Osteoblast (primary cell): Measurements from ENCODE around the gene AP2B1. TPM values are rescaled to one million over a fixed set of nuclear protein-coding genes. Genes with fewer than 3 reads are reported as not detected.

Experiments
- DNase-seq: peaks from one replicate; pipeline ENCODE4 v3.0.0; 2011; ENCODE audit warnings: low spot score, mixed read lengths; ENCODE audit not compliant: insufficient read length; ENCODE audit errors: missing footprints
- H2AFZ ChIP-seq: 2 replicates; pipeline ENCODE4 v1.6.0; 2011; ENCODE audit warnings: mild to moderate bottlenecking, low read length
- H3K27ac ChIP-seq: 2 replicates; pipeline ENCODE4 v1.5.1; 2011; ENCODE audit warnings: mild to moderate bottlenecking, low read depth, low read length, moderate library complexity
- H3K27me3 ChIP-seq: 2 replicates; pipeline ENCODE4 v1.6.0; 2012; ENCODE audit warnings: mild to moderate bottlenecking, control low read depth, inconsistent platforms, low read length, moderate library complexity; ENCODE audit not compliant: insufficient read depth
- H3K36me3 ChIP-seq: 2 replicates; pipeline ENCODE4 v1.5.1; 2011; ENCODE audit warnings: mild to moderate bottlenecking, low read length, control low read depth, moderate library complexity; ENCODE audit not compliant: insufficient read depth
- H3K4me1 ChIP-seq: 2 replicates; pipeline ENCODE4 v1.5.1; 2011; ENCODE audit warnings: mild to moderate bottlenecking, low read length, control low read depth, moderate library complexity; ENCODE audit not compliant: insufficient read depth
- H3K4me2 ChIP-seq: 2 replicates; pipeline ENCODE4 v1.6.0; 2011; ENCODE audit warnings: mild to moderate bottlenecking, low read length; ENCODE audit not compliant: insufficient read depth
- H3K4me3 ChIP-seq: fragments of 200-600 bp; sonication (generic); 3 replicates; pipeline ENCODE4 v1.5.1; 2012; ENCODE audit warnings: mild to moderate bottlenecking, low read length, inconsistent platforms; ENCODE audit not compliant: insufficient read depth
- H3K79me2 ChIP-seq: 2 replicates; pipeline ENCODE4 v1.6.0; 2012; ENCODE audit warnings: mild to moderate bottlenecking, low read length, control low read depth, inconsistent platforms; ENCODE audit not compliant: insufficient read depth
- H3K9me3 ChIP-seq: 2 replicates; pipeline ENCODE4 v1.5.1; 2011; ENCODE audit warnings: low read depth, low read length, control low read depth
- H4K20me1 ChIP-seq: 2 replicates; pipeline ENCODE4 v1.6.0; 2012; ENCODE audit warnings: mild to moderate bottlenecking, low read length, control low read depth; ENCODE audit not compliant: insufficient read depth
- total RNA-seq: library from RNA; depleted of rRNA; stranded (reverse); fragments of >200 nt; gene quantifications from 2 replicates; pipeline ENCODE4 v1.2.3, GENCODE V29; 2012
- TF ChIP-seq, protein P1 (sequence below): IDR thresholded peaks from 2 replicates; pipeline ENCODE4 v1.5.1; 2011; ENCODE audit warnings: mild to moderate bottlenecking, low read depth, low read length, moderate library complexity; ENCODE audit errors: extremely low read depth

Gene AP2B1
- total RNA-seq, 1 donor, result 84.0 TPM

DNA sequence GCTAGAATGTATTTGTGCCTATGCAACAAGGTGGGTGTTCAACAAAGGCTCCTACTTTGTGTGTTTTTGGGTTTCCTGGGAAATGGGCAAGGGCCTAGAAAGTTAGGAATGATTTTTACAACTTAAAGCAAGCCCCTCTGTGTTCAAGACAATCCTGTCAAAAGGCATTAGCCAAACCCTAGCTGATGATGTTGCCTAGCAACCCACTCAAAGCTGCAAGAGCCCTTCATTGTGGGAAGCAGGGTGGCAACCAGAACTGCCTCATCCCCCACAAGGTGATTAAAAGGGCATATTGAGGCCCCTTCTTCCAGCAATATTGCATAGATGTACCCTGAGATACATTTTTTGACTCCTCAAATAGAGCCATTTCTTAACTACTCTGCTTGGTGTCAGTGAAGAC lies 128.3 kb downstream of the AP2B1 start:
- Histone ChIP-seq H3K27ac (no peak overlapping the region), H3K79me2 (no peaks in the 10 kb centered on the region), H3K9me3 (no peaks in the 10 kb centered on the region), H3K36me3 (peaks cover 32% of the 10 kb centered on the region), H3K4me1 (peaks cover 23% of the 10 kb centered on the region), H2AFZ (no peak overlapping the region), H3K4me2 (no peak overlapping the region), H3K4me3 (no peak overlapping the region), H4K20me1 (peaks cover 9% of the 10 kb centered on the region), H3K27me3 (no peaks in the 10 kb centered on the region)
- TF ChIP-seq, protein P1, sequence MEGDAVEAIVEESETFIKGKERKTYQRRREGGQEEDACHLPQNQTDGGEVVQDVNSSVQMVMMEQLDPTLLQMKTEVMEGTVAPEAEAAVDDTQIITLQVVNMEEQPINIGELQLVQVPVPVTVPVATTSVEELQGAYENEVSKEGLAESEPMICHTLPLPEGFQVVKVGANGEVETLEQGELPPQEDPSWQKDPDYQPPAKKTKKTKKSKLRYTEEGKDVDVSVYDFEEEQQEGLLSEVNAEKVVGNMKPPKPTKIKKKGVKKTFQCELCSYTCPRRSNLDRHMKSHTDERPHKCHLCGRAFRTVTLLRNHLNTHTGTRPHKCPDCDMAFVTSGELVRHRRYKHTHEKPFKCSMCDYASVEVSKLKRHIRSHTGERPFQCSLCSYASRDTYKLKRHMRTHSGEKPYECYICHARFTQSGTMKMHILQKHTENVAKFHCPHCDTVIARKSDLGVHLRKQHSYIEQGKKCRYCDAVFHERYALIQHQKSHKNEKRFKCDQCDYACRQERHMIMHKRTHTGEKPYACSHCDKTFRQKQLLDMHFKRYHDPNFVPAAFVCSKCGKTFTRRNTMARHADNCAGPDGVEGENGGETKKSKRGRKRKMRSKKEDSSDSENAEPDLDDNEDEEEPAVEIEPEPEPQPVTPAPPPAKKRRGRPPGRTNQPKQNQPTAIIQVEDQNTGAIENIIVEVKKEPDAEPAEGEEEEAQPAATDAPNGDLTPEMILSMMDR, result no peak
- no peak for DNase-seq

DNA sequence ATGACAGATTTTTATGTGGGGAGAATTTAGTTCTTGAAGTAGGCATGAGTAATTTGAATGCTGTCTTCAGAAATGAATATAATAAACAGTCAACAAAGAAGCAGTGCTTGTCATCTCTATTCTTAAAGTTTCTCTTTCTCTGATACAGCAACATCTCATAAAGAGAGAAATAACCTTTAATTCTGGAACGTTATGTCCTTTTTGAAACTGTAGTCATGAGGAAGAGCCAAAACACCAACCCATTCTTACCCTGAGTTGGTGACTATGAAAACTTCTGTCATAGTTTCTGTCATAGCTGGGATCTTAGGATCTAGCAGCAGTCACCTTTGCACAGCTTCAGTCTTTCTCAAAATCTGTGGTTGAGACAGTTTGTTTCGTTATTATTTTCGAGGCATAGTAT lies 129.1 kb downstream of the AP2B1 start:
- H3K79me2 ChIP-seq, result no peaks in the 10 kb centered on the region
- H3K4me3 ChIP-seq, result no peak overlapping the region
- H3K27me3 ChIP-seq, result no peaks in the 10 kb centered on the region
- H4K20me1 ChIP-seq, result peaks cover 9% of the 10 kb centered on the region
- peaks cover 25% of the 10 kb centered on the region for H3K36me3 ChIP-seq
- H2AFZ ChIP-seq, result no peak overlapping the region
- peaks cover 23% of the 10 kb centered on the region for H3K4me1 ChIP-seq
- TF ChIP-seq, protein P1, result no peak
- no peak overlapping the region for H3K27ac ChIP-seq
- no peaks in the 10 kb centered on the region for H3K9me3 ChIP-seq
- H3K4me2 ChIP-seq, result no peak overlapping the region
- no peak for DNase-seq

DNA sequence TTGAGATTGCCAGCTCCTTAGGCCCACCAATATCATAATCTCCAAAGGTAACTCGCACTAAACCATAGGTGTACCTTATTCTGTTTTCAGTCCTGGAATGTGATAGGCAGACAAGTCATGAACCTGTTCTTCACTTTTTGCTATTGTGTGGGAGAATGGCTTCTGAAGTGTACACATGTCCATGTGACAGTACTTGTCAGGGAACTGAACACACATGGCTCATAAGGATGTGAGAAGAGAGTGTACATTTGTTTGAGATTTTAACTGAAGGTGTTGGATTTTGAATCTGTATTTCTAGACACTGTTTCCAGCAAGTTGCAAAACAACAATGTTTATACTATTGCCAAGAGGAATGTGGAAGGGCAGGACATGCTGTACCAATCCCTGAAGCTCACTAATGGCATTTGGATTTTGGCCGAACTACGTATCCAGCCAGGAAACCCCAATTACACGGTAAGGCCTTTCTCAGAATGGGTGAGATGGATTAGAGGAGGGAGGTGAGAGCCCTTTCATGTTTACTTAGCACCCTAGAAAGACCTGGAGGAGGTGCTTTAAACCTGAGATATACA lies 129.9 kb downstream of the AP2B1 start:
- peaks cover 23% of the 10 kb centered on the region for H3K4me1 ChIP-seq
- no peak for DNase-seq
- H3K79me2 ChIP-seq, result no peaks in the 10 kb centered on the region
- TF ChIP-seq, protein P1, result no peak
- no peak overlapping the region for H3K4me2 ChIP-seq
- peaks cover 25% of the 10 kb centered on the region for H3K36me3 ChIP-seq
- H3K4me3 ChIP-seq, result no peak overlapping the region
- no peak overlapping the region for H2AFZ ChIP-seq
- no peaks in the 10 kb centered on the region for H3K9me3 ChIP-seq
- no peak overlapping the region for H3K27ac ChIP-seq
- no peaks in the 10 kb centered on the region for H3K27me3 ChIP-seq
- peaks cover 9% of the 10 kb centered on the region for H4K20me1 ChIP-seq

DNA sequence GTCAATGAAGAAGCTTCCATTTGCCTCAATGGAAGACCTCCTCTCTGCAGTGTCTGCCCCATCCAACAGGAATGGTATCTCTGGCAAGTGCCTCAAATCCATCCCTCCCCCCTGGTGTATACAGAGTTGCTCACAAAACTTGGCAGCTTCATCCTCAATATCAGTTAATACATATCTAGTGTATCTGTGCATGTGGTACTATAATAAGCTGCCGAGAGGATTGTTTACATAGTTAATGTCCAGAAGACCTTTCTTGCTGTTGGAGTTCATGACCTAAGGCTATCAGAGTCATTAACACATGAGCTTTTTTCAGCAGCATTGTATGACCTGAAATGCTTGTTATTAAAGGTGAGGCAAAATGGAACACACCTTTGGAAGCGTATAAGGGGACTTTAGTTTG lies 130.4 kb downstream of the AP2B1 start:
- peaks cover 23% of the 10 kb centered on the region for H3K4me1 ChIP-seq
- H4K20me1 ChIP-seq, result peaks cover 9% of the 10 kb centered on the region
- no peak overlapping the region for H2AFZ ChIP-seq
- H3K36me3 ChIP-seq, result peaks cover 25% of the 10 kb centered on the region
- no peak overlapping the region for H3K27ac ChIP-seq
- no peaks in the 10 kb centered on the region for H3K9me3 ChIP-seq
- TF ChIP-seq, protein P1, result no peak
- no peak for DNase-seq
- H3K4me3 ChIP-seq, result no peak overlapping the region
- no peak overlapping the region for H3K4me2 ChIP-seq
- no peaks in the 10 kb centered on the region for H3K79me2 ChIP-seq
- H3K27me3 ChIP-seq, result no peaks in the 10 kb centered on the region
